Loucy (cell line): ENCODE results near the gene P2RY1.

Source experiments
- CTCF ChIP-seq: fragments of 200-600 bp; sonication (generic); conservative IDR thresholded peaks from 2 replicates; pipeline ENCODE4 v1.5.1; 2014; ENCODE audit warnings: mild to moderate bottlenecking, antibody characterized with exemption, low read length
- EZH2phosphoT487 ChIP-seq: fragments of 200-600 bp; IDR thresholded peaks from 2 replicates; pipeline ENCODE4 v1.6.1; 2018; ENCODE audit warnings: antibody characterized with exemption, mild to moderate bottlenecking, moderate library complexity, borderline replicate concordance

GRCh38 chr3:152841131-152841530 is 6.2 kb downstream of the P2RY1 start:
- TF ChIP-seq EZH2phosphoT487 (no peak), CTCF (no peak)
